GM19239 (cell line): ENCODE data around the gene TTC36.
"Not testable (repeated sequence)": the region's sequence is repeated elsewhere in the genome, so short reads cannot be mapped to it uniquely, and the experiment has no call there.

Source experiments
- DNase-seq: peaks from one replicate; pipeline ENCODE4 v3.0.0; 2011; ENCODE audit warnings: low spot score; ENCODE audit not compliant: insufficient read length
- FAIRE-seq: peaks from 2 replicates; lab custom pipeline; 2011; peaks lifted over from hg19 to GRCh38; lab: Jason Lieb, UNC

Gene TTC36

DNA sequence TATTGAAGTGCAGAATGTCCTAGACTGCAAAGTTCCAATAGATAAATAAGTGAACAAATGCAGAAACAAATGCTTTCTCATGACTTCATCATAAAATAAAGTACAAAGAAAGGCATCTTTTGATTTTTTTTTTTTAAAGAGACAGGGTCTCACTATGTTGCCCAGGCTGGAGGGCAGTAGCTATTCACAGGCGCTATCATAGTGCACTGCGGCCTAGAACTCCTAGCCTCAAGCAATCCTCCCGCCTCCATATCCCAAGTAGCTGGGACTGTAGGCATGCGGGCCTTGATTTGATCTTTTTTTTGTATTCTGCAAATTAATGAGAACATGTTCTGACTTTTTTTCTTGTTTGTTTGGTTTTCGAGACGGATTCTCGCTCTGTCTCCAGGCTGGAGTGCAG, 47.4 kb downstream of the TTC36 start:
- DNase-seq (no peak), FAIRE-seq (no peak)

DNA sequence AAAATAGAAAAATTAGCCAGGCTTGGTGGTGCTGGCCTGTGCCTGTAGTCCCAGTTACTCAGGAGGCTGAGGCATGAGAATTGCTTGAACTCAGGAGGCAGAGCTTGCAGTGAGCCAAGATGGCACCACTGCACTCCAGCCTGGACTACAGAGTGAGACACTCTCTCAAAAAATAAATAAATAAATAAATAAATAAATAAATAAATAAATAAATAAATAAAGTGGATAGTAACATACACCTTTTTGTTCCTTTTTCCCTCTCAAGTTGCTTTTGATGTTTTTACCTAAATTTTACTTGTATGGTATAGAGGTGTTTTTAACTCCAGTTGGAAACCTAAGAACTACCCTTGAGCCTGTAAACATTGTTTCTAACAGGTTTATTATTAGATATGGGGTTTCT, 50.7 kb downstream of the TTC36 start:
- FAIRE-seq, DNase-seq: not testable (repeated sequence)
